Stimulated activated CD4-positive, alpha-beta T cell treated with anti-CD3 and anti-CD28 coated beads, Interleukin-12 subunit alpha, Interleukin-12 subunit beta, amount 100 ng/mL, for 48 hours (primary cell): Measurements from ENCODE around the gene ECEL1.

Source experiments
- DNase-seq, 3 donors: peaks; one replicate each; pipeline ENCODE4 v3.0.0-alpha.2; 2020; ENCODE audit warnings: low read depth in 2 of 3, low spot score in 1 of 3

ECEL1 gene

GRCh38 chr2:232523402-232523681 lies 35.7 kb upstream of the ECEL1 start:
- DNase-seq = no peak

- no peak for DNase-seq
Measured at GRCh38 chr2:232522623-232523401, 35.2 kb upstream of the ECEL1 start.

- peak; percentile 20 to 58 (median 52) for DNase-seq
Measured at GRCh38 chr2:232521959-232522622, 34.5 kb upstream of the ECEL1 start.

GRCh38 chr2:232521098-232521497 lies 33.5 kb upstream of the ECEL1 start:
- no peak for DNase-seq

- no peak for DNase-seq
Measured at GRCh38 chr2:232520489-232520888, 32.9 kb upstream of the ECEL1 start.

- no peak for DNase-seq
Measured at GRCh38 chr2:232519581-232520438, 32.2 kb upstream of the ECEL1 start, which contains the start of gene PRSS56. TSS of gene PRSS56 (plus strand) at chr2:232520388. CDS start at chr2:232520599, 211 bp downstream.

GRCh38 chr2:232518844-232519243 lies 31.2 kb upstream of the ECEL1 start:
- no peak for DNase-seq

GRCh38 chr2:232516551-232516950 lies 28.9 kb upstream of the ECEL1 start:
- no peak for DNase-seq

- DNase-seq = no peak
Measured at GRCh38 chr2:232515639-232516038, 28.0 kb upstream of the ECEL1 start.

GRCh38 chr2:232513353-232513752 lies 25.7 kb upstream of the ECEL1 start:
- DNase-seq = no peak

- DNase-seq = no peak
Measured at GRCh38 chr2:232512602-232513001, 25.0 kb upstream of the ECEL1 start.

- DNase-seq = no peak
Measured at GRCh38 chr2:232511336-232511890, 23.8 kb upstream of the ECEL1 start.

- no peak for DNase-seq
Measured at GRCh38 chr2:232508251-232508650, 20.6 kb upstream of the ECEL1 start.

GRCh38 chr2:232506709-232507108 lies 19.1 kb upstream of the ECEL1 start:
- no peak for DNase-seq

GRCh38 chr2:232505856-232506255 lies 18.2 kb upstream of the ECEL1 start:
- no peak for DNase-seq

GRCh38 chr2:232504438-232504837 lies 16.8 kb upstream of the ECEL1 start:
- DNase-seq = no peak

- no peak for DNase-seq
Measured at GRCh38 chr2:232503809-232504323, 16.2 kb upstream of the ECEL1 start.

- peak in 1 of 3 donors; percentile 8 for DNase-seq
Measured at GRCh38 chr2:232502911-232503808, 15.5 kb upstream of the ECEL1 start.

GRCh38 chr2:232502511-232502910 lies 14.9 kb upstream of the ECEL1 start:
- DNase-seq = no peak

GRCh38 chr2:232501794-232502390 lies 14.3 kb upstream of the ECEL1 start:
- DNase-seq = no peak
